HG03280 (cell line): ENCODE data around the gene RXFP3.
"Not testable (repeated sequence)": the region's sequence is repeated elsewhere in the genome, so short reads cannot be mapped to it uniquely, and the experiment has no call there.

ENCODE experiments used
- ATAC-seq: cut with Tn5 transposase; IDR thresholded peaks from one replicate; pipeline ENCODE4 v1.9.1; 2021; ENCODE audit warnings: mild to moderate bottlenecking, moderate library complexity; ENCODE audit not compliant: unreplicated experiment

Gene RXFP3

GRCh38 chr5:33933723-33934169 lies 2.4 kb upstream of the RXFP3 start:
- ATAC-seq: peak; percentile 84

- peak; percentile 26 for ATAC-seq
These were observed 2.0 kb upstream of the RXFP3 start for GRCh38 chr5:33934176-33934575.

DNA sequence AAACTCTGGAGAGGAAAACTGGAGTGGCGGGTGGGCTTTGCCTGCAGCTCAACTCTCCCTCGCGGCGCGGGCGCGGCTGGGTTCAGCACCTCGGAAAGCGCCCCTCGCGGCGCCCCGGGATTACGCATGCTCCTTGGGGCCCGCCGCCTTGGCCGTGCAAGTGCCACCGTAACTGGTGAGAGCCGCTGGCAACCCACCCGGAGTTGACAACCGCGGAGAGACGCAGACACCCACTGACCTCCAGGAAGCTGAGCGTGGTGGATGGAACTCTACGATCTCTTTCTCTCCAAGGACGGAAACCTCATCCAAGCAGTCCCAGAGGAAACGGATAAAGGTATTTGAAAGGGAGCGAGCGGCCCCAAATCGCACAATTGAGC lies 194 bp upstream of the RXFP3 start:
- no peak for ATAC-seq

- ATAC-seq: no peak
These were observed 976 bp downstream of the RXFP3 start for GRCh38 chr5:33937017-33937706.

DNA sequence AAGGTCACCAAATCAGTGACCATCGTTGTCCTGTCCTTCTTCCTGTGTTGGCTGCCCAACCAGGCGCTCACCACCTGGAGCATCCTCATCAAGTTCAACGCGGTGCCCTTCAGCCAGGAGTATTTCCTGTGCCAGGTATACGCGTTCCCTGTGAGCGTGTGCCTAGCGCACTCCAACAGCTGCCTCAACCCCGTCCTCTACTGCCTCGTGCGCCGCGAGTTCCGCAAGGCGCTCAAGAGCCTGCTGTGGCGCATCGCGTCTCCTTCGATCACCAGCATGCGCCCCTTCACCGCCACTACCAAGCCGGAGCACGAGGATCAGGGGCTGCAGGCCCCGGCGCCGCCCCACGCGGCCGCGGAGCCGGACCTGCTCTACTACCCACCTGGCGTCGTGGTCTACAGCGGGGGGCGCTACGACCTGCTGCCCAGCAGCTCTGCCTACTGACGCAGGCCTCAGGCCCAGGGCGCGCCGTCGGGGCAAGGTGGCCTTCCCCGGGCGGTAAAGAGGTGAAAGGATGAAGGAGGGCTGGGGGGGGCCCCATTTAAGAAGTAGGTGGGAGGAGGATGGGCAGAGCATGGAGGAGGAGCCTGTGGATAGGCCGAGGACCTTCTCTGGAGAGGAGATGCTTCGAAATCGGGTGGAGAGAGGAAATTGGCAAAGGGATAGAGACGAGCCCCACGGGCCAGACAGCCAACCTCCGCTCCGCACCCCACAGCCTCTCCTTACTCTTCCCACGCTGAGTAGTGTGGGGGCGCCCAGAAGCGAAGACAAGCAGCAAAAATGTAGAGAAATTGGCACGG lies 1.7 kb downstream of the RXFP3 start:
- no peak for ATAC-seq

DNA sequence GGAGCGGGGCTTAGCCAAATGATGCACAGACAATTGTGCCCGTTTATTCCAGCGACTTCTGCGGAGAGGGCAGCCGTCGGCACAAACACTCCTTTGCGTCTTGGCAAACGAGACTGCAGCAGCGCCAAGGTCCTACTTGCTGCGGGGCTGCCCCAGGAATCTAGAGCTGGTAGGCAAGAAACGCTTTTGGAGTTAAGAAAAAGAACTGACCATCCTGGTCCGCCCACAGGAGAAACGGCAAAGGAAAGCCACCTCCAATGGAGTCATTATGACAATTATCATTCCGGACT lies 2.3 kb downstream of the RXFP3 start:
- no peak for ATAC-seq

GRCh38 chr5:33938881-33939280 lies 2.7 kb downstream of the RXFP3 start:
- ATAC-seq: no peak

- ATAC-seq: no peak
These were observed 3.5 kb downstream of the RXFP3 start for GRCh38 chr5:33939556-33940262.

GRCh38 chr5:33941090-33941489 lies 4.9 kb downstream of the RXFP3 start:
- no peak for ATAC-seq

- ATAC-seq: no peak
These were observed 8.5 kb downstream of the RXFP3 start for GRCh38 chr5:33944543-33945132.

- not testable (repeated sequence) for ATAC-seq
These were observed 16.0 kb downstream of the RXFP3 start for GRCh38 chr5:33952175-33952574.

DNA sequence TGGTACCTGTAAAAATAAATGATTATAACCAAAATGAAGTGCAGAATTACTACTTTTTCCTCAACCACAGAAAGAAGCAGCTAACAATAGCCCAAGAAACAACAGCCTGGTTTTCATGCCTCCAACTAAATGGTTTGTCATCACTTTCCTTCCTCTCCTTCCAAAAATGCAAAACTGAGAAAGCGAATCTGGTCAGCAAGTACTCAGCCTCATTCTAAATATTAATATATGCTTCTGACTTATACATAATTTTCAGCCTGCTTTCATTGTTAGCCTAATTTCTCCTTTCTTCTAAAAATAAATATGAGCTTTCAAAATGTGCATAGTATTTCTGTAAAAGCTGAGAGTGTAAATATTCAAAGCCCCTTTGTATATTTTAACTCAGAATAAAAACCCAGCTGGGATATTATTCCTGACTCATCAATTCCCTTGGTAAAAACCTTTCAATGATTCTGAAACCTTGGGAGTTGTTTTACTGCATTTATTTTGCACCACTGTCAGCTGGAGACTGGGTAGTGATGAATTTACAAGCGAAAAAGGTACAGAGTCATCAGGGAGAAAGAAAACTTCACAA lies 21.5 kb downstream of the RXFP3 start:
- no peak for ATAC-seq

GRCh38 chr5:33958176-33958575 lies 22.0 kb downstream of the RXFP3 start:
- no peak for ATAC-seq

DNA sequence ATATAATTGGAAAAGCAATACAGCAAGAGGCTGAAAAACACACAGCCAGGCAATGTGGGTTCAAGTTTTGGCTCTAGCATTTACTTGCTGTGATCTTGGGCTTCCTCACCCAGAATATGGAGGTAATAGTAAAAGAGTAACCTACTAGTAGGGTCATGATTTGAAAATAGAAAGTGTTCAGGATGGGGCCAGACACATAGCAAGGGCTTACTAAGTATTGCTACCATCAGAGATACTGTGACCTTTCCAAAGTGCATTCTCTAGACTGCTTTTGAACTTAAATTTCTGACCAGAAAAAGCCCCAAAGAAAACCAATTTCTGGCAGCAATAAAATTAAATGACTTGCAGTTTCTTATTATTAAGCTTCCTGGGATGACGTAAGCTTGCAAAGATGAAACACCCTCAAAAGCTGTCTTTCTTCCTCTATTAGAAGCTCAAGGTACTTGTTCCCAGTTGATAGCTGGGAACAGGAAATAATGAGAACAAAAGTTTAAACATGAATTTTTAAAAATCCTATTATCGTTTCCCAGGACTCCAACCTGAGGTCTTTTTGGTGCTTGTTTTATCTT lies 28.0 kb downstream of the RXFP3 start:
- no peak for ATAC-seq

GRCh38 chr5:33966805-33967204 lies 30.6 kb downstream of the RXFP3 start:
- ATAC-seq: no peak

- ATAC-seq: no peak
These were observed 32.2 kb downstream of the RXFP3 start for GRCh38 chr5:33968211-33969005.

DNA sequence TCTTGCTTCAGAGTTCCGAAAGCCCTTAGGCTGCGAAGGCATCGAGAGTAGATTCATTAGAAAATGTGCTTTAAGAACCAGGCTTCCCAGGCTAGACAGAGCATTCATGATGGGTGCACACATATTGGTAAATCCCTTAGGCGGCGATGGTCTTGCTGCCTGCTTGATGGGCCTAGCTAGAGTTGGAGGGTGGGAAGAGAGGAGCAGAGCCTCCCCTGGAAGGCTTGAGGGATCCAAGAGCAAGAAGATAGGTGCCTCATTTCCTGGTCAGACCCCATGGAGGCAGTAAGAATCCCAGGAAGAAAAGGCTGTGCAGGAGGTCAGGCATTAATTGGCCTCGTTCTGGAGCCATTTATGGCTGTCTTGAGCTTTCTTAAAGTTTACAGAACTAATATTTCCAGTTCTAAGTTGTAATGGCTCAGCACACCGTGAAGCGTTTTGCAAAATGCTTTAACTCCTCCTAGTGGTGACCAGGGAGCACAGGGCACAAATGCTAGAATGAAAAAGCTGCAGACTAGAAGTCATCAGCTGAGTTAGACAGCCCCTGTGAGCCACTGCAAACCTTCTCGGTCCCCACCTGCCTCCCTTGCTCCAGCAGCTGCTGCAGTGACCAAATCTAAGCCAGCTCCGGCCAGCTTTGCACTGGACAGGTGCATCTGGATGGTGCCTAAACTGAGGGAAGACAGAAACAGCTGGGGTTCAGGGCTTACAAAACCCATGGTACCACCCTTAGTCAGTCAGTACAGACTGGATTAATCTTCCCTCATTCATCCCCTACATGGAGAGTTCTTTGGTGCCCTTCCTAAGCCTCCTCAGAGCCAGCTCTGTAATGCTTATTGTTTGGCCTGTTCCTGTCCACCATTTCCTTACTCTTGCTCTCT lies 33.6 kb downstream of the RXFP3 start:
- peak; percentile 72 for ATAC-seq

DNA sequence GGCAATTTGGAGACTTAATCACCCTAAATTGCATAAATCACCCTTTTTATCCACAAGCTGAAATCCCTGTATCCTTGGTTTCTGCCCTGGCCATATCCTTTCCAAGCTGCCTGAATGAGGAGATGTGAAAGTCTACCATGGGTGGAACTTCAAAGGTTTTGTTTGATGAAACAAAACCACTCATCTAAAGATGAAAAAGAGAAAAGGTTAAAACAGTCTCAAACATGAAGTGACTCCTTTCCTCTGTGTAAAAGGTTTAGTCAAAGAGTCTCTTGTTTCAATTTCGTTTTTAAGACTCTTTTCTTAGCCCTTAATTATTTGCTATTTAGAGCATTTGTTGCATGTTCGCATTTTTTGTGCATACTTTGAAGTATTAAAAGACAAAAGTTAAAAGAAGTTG lies 37.1 kb downstream of the RXFP3 start:
- ATAC-seq: peak; percentile 61

DNA sequence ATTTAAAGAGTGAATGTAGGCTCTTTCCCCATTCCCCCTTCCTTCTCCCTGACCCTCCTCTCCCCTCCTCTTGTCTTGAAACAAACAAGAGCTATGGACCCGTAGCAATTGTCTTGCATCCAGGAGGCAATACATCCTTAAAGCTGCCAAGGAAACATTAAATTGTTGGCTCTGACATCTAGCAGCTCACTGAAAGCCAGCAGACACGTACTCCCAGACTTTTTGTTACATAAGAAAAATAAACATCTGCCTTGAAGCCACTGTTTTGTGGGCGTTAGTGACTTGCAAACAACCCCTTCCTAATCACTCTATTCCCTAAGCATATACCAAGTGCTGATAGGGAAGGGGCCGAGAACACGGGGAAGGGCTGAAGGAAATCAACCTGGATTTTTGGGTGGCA lies 39.7 kb downstream of the RXFP3 start:
- no peak for ATAC-seq
